ENCODE results near the gene ERGIC1.

DNA sequence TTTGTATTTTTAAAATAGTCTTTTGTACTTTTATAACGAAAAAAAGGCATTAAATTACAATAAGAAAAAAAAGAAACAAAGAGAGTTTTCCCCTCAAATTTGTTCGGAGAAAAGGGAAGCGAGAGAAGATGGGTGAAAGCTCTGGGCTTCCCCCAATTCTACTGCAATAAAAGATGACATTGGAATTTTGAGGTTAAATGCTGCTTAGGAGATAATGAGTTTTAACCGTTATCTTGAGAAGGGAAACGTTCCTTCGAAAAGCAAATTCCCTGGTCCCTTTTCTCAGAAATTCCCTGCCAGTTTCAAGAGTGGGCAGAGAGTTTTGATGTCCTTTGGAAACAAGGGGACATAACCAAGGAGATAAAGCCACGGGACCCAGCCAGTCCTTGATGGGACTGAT is 18.4 kb upstream of the ERGIC1 start:
- TF ChIP-seq GABPA (IDR thresholded peaks at IDR 0.05; ENCODE audit: borderline replicate concordance, insufficient read depth, low read length): no peak
- TF ChIP-seq, protein P1, sequence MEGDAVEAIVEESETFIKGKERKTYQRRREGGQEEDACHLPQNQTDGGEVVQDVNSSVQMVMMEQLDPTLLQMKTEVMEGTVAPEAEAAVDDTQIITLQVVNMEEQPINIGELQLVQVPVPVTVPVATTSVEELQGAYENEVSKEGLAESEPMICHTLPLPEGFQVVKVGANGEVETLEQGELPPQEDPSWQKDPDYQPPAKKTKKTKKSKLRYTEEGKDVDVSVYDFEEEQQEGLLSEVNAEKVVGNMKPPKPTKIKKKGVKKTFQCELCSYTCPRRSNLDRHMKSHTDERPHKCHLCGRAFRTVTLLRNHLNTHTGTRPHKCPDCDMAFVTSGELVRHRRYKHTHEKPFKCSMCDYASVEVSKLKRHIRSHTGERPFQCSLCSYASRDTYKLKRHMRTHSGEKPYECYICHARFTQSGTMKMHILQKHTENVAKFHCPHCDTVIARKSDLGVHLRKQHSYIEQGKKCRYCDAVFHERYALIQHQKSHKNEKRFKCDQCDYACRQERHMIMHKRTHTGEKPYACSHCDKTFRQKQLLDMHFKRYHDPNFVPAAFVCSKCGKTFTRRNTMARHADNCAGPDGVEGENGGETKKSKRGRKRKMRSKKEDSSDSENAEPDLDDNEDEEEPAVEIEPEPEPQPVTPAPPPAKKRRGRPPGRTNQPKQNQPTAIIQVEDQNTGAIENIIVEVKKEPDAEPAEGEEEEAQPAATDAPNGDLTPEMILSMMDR (IDR thresholded peaks at IDR 0.05; ENCODE audit: control extremely low read depth in 1 of 3, insufficient read depth in 1 of 3, low read depth in 1 of 3, low read length in 3 of 3): no peak
- no peak for TF ChIP-seq EP300 (IDR thresholded peaks at IDR 0.05; ENCODE audit: borderline replicate concordance in 1 of 2, low read depth in 2 of 2, low read length in 2 of 2)
- no peak for TF ChIP-seq CREB1 (IDR thresholded peaks at IDR 0.05)
